ENCODE measurements around the gene MDK. TPM values are rescaled to one million over a fixed set of nuclear protein-coding genes. Genes with fewer than 3 reads are reported as not detected.

MDK gene
- total RNA-seq, 1 experiment from 2014 or later: 286 TPM

DNA sequence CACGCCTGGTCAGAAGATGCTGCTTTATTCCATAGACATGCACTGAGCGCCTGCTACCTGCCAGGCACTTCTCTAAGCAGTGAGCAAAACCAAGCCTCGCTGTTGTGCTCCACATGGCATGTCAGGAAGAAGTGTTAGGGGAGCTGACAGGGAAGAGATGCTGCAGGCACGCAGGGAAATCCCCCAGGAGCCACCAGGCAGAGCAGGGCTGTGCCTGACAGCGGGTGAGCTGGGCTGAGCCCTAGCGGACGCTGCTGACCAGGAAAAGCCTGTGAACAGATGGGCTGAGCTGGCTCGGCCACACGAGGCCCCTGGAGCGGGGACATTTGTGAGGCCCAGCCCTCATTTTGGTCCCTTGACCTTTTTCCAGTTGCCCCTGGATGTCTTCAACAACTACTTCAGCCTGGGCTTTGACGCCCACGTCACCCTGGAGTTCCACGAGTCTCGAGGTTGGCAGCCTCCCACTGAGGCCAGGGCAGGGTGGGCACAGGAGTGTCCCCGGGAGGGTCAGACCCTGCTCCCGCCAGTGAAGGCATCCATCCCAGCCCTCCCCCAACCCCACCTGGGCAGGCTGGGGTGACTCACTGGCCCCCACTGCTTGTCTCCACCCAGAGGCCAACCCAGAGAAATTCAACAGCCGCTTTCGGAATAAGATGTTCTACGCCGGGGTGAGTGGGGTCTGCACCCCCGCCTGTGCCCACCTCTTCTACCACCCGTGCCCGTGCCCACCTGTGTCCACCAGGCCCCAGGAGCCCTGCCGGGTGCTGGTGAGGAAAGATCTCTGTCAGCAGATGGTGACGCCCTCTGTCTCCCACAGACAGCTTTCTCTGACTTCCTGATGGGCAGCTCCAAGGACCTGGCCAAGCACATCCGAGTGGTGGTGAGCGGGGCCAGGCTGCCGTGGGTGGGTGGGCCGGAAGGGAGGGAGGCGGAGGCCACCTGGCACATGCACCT is 7.4 kb upstream of the MDK start:
- no peak overlapping the region for H3K4me3 ChIP-seq (replicated peaks in 1 of 2; ENCODE audit: low read depth in 1 of 2, low read length in 2 of 2)
- no peak overlapping the region for H2AFZ ChIP-seq (ENCODE audit: low read depth, low read length, poor library complexity, severe bottlenecking)
- RAD21 ChIA-PET (ENCODE audit: low non-redundant PET in 1 of 2, low total read pairs in 2 of 2, uncharacterized antibody in 2 of 2, unreplicated experiment in 2 of 2): no interaction called here
- POLR2A ChIA-PET: no interaction called here
- intact Hi-C loops (cut with micrococcal nuclease): no loop called here
- no peak for TF ChIP-seq MAX (IDR thresholded peaks at IDR 0.05)
- TF ChIP-seq POLR2A (IDR thresholded peaks at IDR 0.05; ENCODE audit: borderline replicate concordance, extremely low read depth, insufficient read depth, insufficient read length): no peak
- TF ChIP-seq TCF7L2 (IDR thresholded peaks at IDR 0.05; ENCODE audit: borderline replicate concordance, extremely low read depth, insufficient read depth, insufficient read length): no peak
- no peak for TF ChIP-seq SP1 (IDR thresholded peaks at IDR 0.05; ENCODE audit: low read depth)
- TF ChIP-seq SRF (IDR thresholded peaks at IDR 0.05; ENCODE audit: low read depth): no peak
- TF ChIP-seq CEBPB (IDR thresholded peaks at IDR 0.05; ENCODE audit: low read depth): no peak
- TF ChIP-seq CBX3 (IDR thresholded peaks at IDR 0.05; ENCODE audit: low read depth): no peak
- TF ChIP-seq REST (IDR thresholded peaks at IDR 0.05; ENCODE audit: low read depth): no peak
- TF ChIP-seq, protein P1, sequence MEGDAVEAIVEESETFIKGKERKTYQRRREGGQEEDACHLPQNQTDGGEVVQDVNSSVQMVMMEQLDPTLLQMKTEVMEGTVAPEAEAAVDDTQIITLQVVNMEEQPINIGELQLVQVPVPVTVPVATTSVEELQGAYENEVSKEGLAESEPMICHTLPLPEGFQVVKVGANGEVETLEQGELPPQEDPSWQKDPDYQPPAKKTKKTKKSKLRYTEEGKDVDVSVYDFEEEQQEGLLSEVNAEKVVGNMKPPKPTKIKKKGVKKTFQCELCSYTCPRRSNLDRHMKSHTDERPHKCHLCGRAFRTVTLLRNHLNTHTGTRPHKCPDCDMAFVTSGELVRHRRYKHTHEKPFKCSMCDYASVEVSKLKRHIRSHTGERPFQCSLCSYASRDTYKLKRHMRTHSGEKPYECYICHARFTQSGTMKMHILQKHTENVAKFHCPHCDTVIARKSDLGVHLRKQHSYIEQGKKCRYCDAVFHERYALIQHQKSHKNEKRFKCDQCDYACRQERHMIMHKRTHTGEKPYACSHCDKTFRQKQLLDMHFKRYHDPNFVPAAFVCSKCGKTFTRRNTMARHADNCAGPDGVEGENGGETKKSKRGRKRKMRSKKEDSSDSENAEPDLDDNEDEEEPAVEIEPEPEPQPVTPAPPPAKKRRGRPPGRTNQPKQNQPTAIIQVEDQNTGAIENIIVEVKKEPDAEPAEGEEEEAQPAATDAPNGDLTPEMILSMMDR (IDR thresholded peaks at IDR 0.05 in 2 of 3, conservative IDR thresholded peaks at IDR 0.05 in 1 of 3; ENCODE audit: borderline replicate concordance in 1 of 3, insufficient read depth in 1 of 3, low read depth in 2 of 3, low read length in 2 of 3): no peak
- TF ChIP-seq ZNF274 (IDR thresholded peaks at IDR 0.05; ENCODE audit: low read depth, low read length): no peak
- TF ChIP-seq FOSL1 (IDR thresholded peaks at IDR 0.05; ENCODE audit: low read depth): no peak
- no peak for TF ChIP-seq ZFX (IDR thresholded peaks at IDR 0.05)
- TF ChIP-seq SIN3A (IDR thresholded peaks at IDR 0.05; ENCODE audit: low read depth): no peak
- TF ChIP-seq POLR2AphosphoS5 (IDR thresholded peaks at IDR 0.05; ENCODE audit: low read depth, low read length): no peak
- no peak for TF ChIP-seq JUND (IDR thresholded peaks at IDR 0.05)
- no peak for TF ChIP-seq EGR1 (IDR thresholded peaks at IDR 0.05; ENCODE audit: low read depth)
- no peaks in the 10 kb centered on the region for H3K27me3 ChIP-seq (ENCODE audit: insufficient read depth, low read length)
- no peak for ATAC-seq
- no peaks in the 10 kb centered on the region for H3K9me3 ChIP-seq (ENCODE audit: control insufficient read depth in 1 of 2, insufficient read depth in 1 of 2, low read depth in 1 of 2, low read length in 2 of 2)
- peaks cover 0 to 11% of the 10 kb centered on the region in 2 experiments; a peak in 2 of 4 replicates for H3K4me1 ChIP-seq (ENCODE audit: control insufficient read depth in 1 of 2, insufficient read depth in 2 of 2, low read length in 2 of 2)
- no peak for DNase-seq (ENCODE audit: low read depth, low spot score)
- peaks cover 2 to 13% of the 10 kb centered on the region in 2 experiments; a peak in 3 of 4 replicates for H3K36me3 ChIP-seq (ENCODE audit: control insufficient read depth in 1 of 2, insufficient read depth in 2 of 2, low read length in 2 of 2)
- BruUV-seq (replicated peaks): no TSS peak
- H4K20me1 ChIP-seq (ENCODE audit: insufficient read depth): no peaks in the 10 kb centered on the region
- H3K9me2 ChIP-seq (ENCODE audit: insufficient read depth): no peaks in the 10 kb centered on the region
- no peak overlapping the region for H3K9ac ChIP-seq (ENCODE audit: low read length)
- CTCF ChIA-PET: interaction anchor here (0.7 kb wide), 1 partner anchor 244 kb away, joined by 3 read pairs; no protein-coding TSS in a partner anchor
- H3K79me2 ChIP-seq (ENCODE audit: insufficient read depth, low read length): no peaks in the 10 kb centered on the region
- H3K27ac ChIP-seq (ENCODE audit: low read depth, low read length): no peak overlapping the region
- no peak overlapping the region for H3K4me2 ChIP-seq (ENCODE audit: low read length)
